GM23338 (cell line): ENCODE measurements around the gene MAPRE3. TPM values are rescaled to one million over a fixed set of nuclear protein-coding genes. Genes with fewer than 3 reads are reported as not detected.

Source experiments
- ATAC-seq: fragments of 200-7000 bp; cut with Tn5 transposase; 3 replicates; pipeline ENCODE4 v1.9.1; 2020
- DNase-seq: peaks from one replicate; pipeline ENCODE4 v3.0.0-alpha.2; 2015; ENCODE audit warnings: low spot score
- H2AFZ ChIP-seq: fragments of 200-600 bp; sonication (generic); 2 replicates; pipeline ENCODE4 v1.8.0; 2016; ENCODE audit warnings: antibody characterized with exemption, mild to moderate bottlenecking, moderate library complexity
- H3F3A ChIP-seq: fragments of 200-600 bp; sonication (generic); replicated peaks from 2 replicates; pipeline ENCODE4 v1.8.0; 2017; ENCODE audit warnings: antibody characterized with exemption, mixed run types, low read depth
- H3K27ac ChIP-seq: fragments of 200-600 bp; sonication (generic); 2 replicates; pipeline ENCODE4 v1.6.1; 2016; ENCODE audit warnings: low read depth
- H3K27me3 ChIP-seq: fragments of 200-600 bp; sonication (generic); 2 replicates; pipeline ENCODE4 v1.8.0; 2016; ENCODE audit warnings: mild to moderate bottlenecking, mixed run types, moderate library complexity; ENCODE audit not compliant: insufficient read depth
- H3K36me3 ChIP-seq: fragments of 200-600 bp; sonication (generic); 2 replicates; pipeline ENCODE4 v1.8.0; 2016; ENCODE audit warnings: mild to moderate bottlenecking; ENCODE audit not compliant: insufficient read depth
- H3K4me1 ChIP-seq: fragments of 200-600 bp; sonication (generic); 2 replicates; pipeline ENCODE4 v1.8.0; 2016; ENCODE audit warnings: mild to moderate bottlenecking, moderate library complexity; ENCODE audit not compliant: insufficient read depth
- H3K4me2 ChIP-seq: fragments of 200-600 bp; sonication (generic); 2 replicates; pipeline ENCODE4 v1.7.1; 2017; ENCODE audit warnings: mixed run types
- H3K4me3 ChIP-seq: fragments of 200-600 bp; sonication (generic); 2 replicates; pipeline ENCODE4 v1.6.1; 2016; ENCODE audit warnings: mixed run types
- H3K79me2 ChIP-seq: fragments of 200-600 bp; sonication (generic); replicated peaks from 2 replicates; pipeline ENCODE4 v1.8.0; 2017; ENCODE audit warnings: mild to moderate bottlenecking; ENCODE audit not compliant: insufficient read depth
- H3K9me2 ChIP-seq: fragments of 200-600 bp; sonication (generic); 2 replicates; pipeline ENCODE4 v1.8.0; 2017; ENCODE audit not compliant: insufficient read depth
- H4K20me1 ChIP-seq: fragments of 200-600 bp; sonication (generic); replicated peaks from 2 replicates; pipeline ENCODE4 v1.8.0; 2017; ENCODE audit warnings: mild to moderate bottlenecking; ENCODE audit not compliant: insufficient read depth
- H3K27ac Mint-ChIP-seq: 2 replicates; pipeline ENCODE4 v1.8.0; 2020; ENCODE audit warnings: inconsistent platforms, mild to moderate bottlenecking, moderate library complexity, mixed read lengths
- H3K27me3 Mint-ChIP-seq: 3 replicates; pipeline ENCODE4 v1.8.0; 2022; ENCODE audit warnings: low read depth, mild to moderate bottlenecking, moderate library complexity, mixed read lengths, inconsistent platforms; ENCODE audit not compliant: insufficient read depth, poor library complexity
- H3K36me3 Mint-ChIP-seq: 3 replicates; pipeline ENCODE4 v1.8.0; 2021; ENCODE audit warnings: low read depth, mild to moderate bottlenecking, inconsistent platforms, moderate library complexity, mixed read lengths
- H3K4me1 Mint-ChIP-seq: 3 replicates; pipeline ENCODE4 v1.8.0; 2020; ENCODE audit warnings: mild to moderate bottlenecking, inconsistent platforms, mixed read lengths
- H3K4me3 Mint-ChIP-seq: 3 replicates; pipeline ENCODE4 v1.8.0; 2021; ENCODE audit warnings: moderate library complexity, mild to moderate bottlenecking, inconsistent platforms, mixed read lengths
- H3K9me3 Mint-ChIP-seq: 3 replicates; pipeline ENCODE4 v1.8.0; 2020; ENCODE audit warnings: moderate library complexity, mild to moderate bottlenecking, inconsistent platforms, mixed read lengths
- CREB1 ChIP-seq: fragments of 250-450 bp; sonication (Bioruptor Pico); IDR thresholded peaks from 2 replicates; pipeline ENCODE4 v1.5.0; 2020; ENCODE audit warnings: low read depth, mild to moderate bottlenecking, moderate library complexity
- EZH2 ChIP-seq: fragments of 200-600 bp; sonication (generic); IDR thresholded peaks from one replicate; pipeline ENCODE4 v1.8.0; 2017; ENCODE audit warnings: antibody characterized with exemption, mild to moderate bottlenecking, low read depth; ENCODE audit not compliant: unreplicated experiment
- EZH2phosphoT487 ChIP-seq: fragments of 200-600 bp; sonication (generic); IDR thresholded peaks from one replicate; pipeline ENCODE4 v1.8.1; 2018; ENCODE audit warnings: antibody characterized with exemption; ENCODE audit not compliant: unreplicated experiment
- JUNB ChIP-seq: IDR thresholded peaks from one replicate; pipeline ENCODE4 v1.6.1; 2016; ENCODE audit warnings: antibody characterized with exemption; ENCODE audit not compliant: unreplicated experiment
- NANOG ChIP-seq: IDR thresholded peaks from 2 replicates; pipeline ENCODE4 v1.6.1; 2016; ENCODE audit warnings: antibody characterized with exemption, borderline replicate concordance
- POLR2AphosphoS5 ChIP-seq: IDR thresholded peaks from 2 replicates; pipeline ENCODE4 v1.6.1; 2016; ENCODE audit warnings: antibody characterized with exemption, low read depth
- STAT1 ChIP-seq: IDR thresholded peaks from one replicate; pipeline ENCODE4 v1.6.1; 2016; ENCODE audit warnings: antibody characterized with exemption; ENCODE audit not compliant: unreplicated experiment
- ZNF114 ChIP-seq: fragments of 250-450 bp; sonication (Bioruptor Pico); IDR thresholded peaks from 2 replicates; pipeline ENCODE4 v1.5.0; 2020; ENCODE audit warnings: mild to moderate bottlenecking, moderate library complexity
- ZNF331 ChIP-seq: fragments of 250-450 bp; sonication (Bioruptor Pico); IDR thresholded peaks from 2 replicates; pipeline ENCODE4 v1.5.0; 2020; ENCODE audit warnings: low read depth, mild to moderate bottlenecking, moderate library complexity
- polyA plus RNA-seq: library from polyadenylated mRNA; unstranded; fragments of >200 nt; fragmentation: Nextera tagmentation; extraction: Ambion mirVana; gene quantifications from 2 replicates; pipeline ENCODE4 v1.2.1, GENCODE V29; 2016
- total RNA-seq: library from RNA; depleted of rRNA; stranded (reverse); fragments of >200 nt; shearing (Covaris generic); gene quantifications from 2 replicates; pipeline ENCODE4 v1.2.3, GENCODE V29; 2014
- TF ChIP-seq, protein P1 (sequence below): fragments of 250-450 bp; sonication (Bioruptor Pico); IDR thresholded peaks from 2 replicates; pipeline ENCODE4 v1.5.0; 2020; ENCODE audit warnings: mild to moderate bottlenecking, moderate library complexity
- TF ChIP-seq, protein P2 (sequence below): IDR thresholded peaks from 2 replicates; pipeline ENCODE4 v1.6.1; 2016; ENCODE audit warnings: antibody characterized with exemption
- TF ChIP-seq, protein P3 (sequence below), 2 experiments: fragments of 200-600 bp in 1 of 2; sonication (generic) in 1 of 2; conservative IDR thresholded peaks; 2 replicates each; pipeline versions ENCODE4 v1.5.1 to v1.6.1; 2016 to 2017; ENCODE audit warnings: antibody characterized with exemption in 2 of 2, low read depth in 2 of 2, mild to moderate bottlenecking in 2 of 2, moderate library complexity in 1 of 2
- TF ChIP-seq, protein P4 (sequence below): IDR thresholded peaks from one replicate; pipeline ENCODE4 v1.6.1; 2018; ENCODE audit warnings: antibody characterized with exemption; ENCODE audit not compliant: unreplicated experiment

Gene MAPRE3
- total and polyA plus RNA-seq, 2 experiments from 2014 or later = 3.3 to 4.5 TPM

DNA sequence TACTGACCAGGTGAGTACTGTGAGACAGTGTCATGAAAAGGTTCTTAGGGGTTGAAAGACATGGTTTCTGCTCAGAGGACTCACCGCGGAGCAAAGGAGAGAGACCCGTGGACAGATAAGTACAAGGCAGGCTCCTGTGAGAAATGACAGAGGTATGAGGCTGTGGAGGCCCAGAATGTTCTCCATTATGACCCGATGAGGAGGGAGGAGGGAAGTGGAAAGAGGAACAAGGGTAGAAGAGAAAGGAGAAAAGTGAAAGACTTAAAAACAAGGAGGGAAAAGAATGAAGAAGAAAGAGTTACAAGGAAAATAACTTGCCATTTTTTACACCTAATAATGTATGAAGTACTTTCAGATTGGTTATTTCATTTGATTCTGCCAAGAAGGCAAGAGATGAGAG is 29.8 kb downstream of the MAPRE3 start:
- Histone ChIP-seq H2AFZ (no peak overlapping the region), H3K27ac (no peak overlapping the region), H3K4me1 (no peaks in the 10 kb centered on the region), H3K79me2 (no peaks in the 10 kb centered on the region), H3K27me3 (no peaks in the 10 kb centered on the region), H3K36me3 (no peaks in the 10 kb centered on the region), H3K4me3 (no peak overlapping the region), H3F3A (no peaks in the 10 kb centered on the region), H3K9me2 (no peaks in the 10 kb centered on the region), H4K20me1 (no peaks in the 10 kb centered on the region), H3K4me2 (no peak overlapping the region)
- TF ChIP-seq NANOG = no peak
- no peak for TF ChIP-seq JUNB
- TF ChIP-seq, protein P1, sequence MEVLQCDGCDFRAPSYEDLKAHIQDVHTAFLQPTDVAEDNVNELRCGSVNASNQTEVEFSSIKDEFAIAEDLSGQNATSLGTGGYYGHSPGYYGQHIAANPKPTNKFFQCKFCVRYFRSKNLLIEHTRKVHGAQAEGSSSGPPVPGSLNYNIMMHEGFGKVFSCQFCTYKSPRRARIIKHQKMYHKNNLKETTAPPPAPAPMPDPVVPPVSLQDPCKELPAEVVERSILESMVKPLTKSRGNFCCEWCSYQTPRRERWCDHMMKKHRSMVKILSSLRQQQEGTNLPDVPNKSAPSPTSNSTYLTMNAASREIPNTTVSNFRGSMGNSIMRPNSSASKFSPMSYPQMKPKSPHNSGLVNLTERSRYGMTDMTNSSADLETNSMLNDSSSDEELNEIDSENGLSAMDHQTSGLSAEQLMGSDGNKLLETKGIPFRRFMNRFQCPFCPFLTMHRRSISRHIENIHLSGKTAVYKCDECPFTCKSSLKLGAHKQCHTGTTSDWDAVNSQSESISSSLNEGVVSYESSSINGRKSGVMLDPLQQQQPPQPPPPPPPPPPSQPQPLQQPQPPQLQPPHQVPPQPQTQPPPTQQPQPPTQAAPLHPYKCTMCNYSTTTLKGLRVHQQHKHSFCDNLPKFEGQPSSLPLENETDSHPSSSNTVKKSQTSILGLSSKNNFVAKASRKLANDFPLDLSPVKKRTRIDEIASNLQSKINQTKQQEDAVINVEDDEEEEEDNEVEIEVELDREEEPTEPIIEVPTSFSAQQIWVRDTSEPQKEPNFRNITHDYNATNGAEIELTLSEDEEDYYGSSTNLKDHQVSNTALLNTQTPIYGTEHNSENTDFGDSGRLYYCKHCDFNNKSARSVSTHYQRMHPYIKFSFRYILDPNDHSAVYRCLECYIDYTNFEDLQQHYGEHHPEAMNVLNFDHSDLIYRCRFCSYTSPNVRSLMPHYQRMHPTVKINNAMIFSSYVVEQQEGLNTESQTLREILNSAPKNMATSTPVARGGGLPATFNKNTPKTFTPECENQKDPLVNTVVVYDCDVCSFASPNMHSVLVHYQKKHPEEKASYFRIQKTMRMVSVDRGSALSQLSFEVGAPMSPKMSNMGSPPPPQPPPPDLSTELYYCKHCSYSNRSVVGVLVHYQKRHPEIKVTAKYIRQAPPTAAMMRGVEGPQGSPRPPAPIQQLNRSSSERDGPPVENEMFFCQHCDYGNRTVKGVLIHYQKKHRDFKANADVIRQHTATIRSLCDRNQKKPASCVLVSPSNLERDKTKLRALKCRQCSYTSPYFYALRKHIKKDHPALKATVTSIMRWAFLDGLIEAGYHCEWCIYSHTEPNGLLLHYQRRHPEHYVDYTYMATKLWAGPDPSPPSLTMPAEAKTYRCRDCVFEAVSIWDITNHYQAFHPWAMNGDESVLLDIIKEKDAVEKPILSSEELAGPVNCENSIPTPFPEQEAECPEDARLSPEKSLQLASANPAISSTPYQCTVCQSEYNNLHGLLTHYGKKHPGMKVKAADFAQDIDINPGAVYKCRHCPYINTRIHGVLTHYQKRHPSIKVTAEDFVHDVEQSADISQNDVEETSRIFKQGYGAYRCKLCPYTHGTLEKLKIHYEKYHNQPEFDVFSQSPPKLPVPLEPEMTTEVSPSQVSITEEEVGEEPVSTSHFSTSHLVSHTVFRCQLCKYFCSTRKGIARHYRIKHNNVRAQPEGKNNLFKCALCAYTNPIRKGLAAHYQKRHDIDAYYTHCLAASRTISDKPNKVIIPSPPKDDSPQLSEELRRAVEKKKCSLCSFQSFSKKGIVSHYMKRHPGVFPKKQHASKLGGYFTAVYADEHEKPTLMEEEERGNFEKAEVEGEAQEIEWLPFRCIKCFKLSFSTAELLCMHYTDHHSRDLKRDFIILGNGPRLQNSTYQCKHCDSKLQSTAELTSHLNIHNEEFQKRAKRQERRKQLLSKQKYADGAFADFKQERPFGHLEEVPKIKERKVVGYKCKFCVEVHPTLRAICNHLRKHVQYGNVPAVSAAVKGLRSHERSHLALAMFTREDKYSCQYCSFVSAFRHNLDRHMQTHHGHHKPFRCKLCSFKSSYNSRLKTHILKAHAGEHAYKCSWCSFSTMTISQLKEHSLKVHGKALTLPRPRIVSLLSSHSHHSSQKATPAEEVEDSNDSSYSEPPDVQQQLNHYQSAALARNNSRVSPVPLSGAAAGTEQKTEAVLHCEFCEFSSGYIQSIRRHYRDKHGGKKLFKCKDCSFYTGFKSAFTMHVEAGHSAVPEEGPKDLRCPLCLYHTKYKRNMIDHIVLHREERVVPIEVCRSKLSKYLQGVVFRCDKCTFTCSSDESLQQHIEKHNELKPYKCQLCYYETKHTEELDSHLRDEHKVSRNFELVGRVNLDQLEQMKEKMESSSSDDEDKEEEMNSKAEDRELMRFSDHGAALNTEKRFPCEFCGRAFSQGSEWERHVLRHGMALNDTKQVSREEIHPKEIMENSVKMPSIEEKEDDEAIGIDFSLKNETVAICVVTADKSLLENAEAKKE (CRISPR knock-in tag) = no peak
- TF ChIP-seq EZH2phosphoT487 = no peak
- TF ChIP-seq, protein P2, sequence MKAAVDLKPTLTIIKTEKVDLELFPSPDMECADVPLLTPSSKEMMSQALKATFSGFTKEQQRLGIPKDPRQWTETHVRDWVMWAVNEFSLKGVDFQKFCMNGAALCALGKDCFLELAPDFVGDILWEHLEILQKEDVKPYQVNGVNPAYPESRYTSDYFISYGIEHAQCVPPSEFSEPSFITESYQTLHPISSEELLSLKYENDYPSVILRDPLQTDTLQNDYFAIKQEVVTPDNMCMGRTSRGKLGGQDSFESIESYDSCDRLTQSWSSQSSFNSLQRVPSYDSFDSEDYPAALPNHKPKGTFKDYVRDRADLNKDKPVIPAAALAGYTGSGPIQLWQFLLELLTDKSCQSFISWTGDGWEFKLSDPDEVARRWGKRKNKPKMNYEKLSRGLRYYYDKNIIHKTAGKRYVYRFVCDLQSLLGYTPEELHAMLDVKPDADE = no peak
- no peak for TF ChIP-seq ZNF114
- no peak for TF ChIP-seq POLR2AphosphoS5
- TF ChIP-seq, protein P3, sequence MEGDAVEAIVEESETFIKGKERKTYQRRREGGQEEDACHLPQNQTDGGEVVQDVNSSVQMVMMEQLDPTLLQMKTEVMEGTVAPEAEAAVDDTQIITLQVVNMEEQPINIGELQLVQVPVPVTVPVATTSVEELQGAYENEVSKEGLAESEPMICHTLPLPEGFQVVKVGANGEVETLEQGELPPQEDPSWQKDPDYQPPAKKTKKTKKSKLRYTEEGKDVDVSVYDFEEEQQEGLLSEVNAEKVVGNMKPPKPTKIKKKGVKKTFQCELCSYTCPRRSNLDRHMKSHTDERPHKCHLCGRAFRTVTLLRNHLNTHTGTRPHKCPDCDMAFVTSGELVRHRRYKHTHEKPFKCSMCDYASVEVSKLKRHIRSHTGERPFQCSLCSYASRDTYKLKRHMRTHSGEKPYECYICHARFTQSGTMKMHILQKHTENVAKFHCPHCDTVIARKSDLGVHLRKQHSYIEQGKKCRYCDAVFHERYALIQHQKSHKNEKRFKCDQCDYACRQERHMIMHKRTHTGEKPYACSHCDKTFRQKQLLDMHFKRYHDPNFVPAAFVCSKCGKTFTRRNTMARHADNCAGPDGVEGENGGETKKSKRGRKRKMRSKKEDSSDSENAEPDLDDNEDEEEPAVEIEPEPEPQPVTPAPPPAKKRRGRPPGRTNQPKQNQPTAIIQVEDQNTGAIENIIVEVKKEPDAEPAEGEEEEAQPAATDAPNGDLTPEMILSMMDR (conservative IDR thresholded peaks at IDR 0.05; ENCODE audit: low read depth in 2 of 2) = no peak
- TF ChIP-seq CREB1 (CRISPR knock-in tag) = no peak
- TF ChIP-seq EZH2 = no peak
- no peak for TF ChIP-seq STAT1
- TF ChIP-seq ZNF331 (CRISPR knock-in tag) = no peak
- TF ChIP-seq, protein P4, sequence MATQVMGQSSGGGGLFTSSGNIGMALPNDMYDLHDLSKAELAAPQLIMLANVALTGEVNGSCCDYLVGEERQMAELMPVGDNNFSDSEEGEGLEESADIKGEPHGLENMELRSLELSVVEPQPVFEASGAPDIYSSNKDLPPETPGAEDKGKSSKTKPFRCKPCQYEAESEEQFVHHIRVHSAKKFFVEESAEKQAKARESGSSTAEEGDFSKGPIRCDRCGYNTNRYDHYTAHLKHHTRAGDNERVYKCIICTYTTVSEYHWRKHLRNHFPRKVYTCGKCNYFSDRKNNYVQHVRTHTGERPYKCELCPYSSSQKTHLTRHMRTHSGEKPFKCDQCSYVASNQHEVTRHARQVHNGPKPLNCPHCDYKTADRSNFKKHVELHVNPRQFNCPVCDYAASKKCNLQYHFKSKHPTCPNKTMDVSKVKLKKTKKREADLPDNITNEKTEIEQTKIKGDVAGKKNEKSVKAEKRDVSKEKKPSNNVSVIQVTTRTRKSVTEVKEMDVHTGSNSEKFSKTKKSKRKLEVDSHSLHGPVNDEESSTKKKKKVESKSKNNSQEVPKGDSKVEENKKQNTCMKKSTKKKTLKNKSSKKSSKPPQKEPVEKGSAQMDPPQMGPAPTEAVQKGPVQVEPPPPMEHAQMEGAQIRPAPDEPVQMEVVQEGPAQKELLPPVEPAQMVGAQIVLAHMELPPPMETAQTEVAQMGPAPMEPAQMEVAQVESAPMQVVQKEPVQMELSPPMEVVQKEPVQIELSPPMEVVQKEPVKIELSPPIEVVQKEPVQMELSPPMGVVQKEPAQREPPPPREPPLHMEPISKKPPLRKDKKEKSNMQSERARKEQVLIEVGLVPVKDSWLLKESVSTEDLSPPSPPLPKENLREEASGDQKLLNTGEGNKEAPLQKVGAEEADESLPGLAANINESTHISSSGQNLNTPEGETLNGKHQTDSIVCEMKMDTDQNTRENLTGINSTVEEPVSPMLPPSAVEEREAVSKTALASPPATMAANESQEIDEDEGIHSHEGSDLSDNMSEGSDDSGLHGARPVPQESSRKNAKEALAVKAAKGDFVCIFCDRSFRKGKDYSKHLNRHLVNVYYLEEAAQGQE = no peak
- H3K4me1 Mint-ChIP-seq = peaks cover 4% of the 10 kb centered on the region; the same call in 2 of the 3 replicates
- ATAC-seq (no peak), DNase-seq (no peak)
- H3K27me3 Mint-ChIP-seq = no peaks in the 10 kb centered on the region
- H3K27ac Mint-ChIP-seq = no peak overlapping the region
- no peaks in the 10 kb centered on the region for H3K9me3 Mint-ChIP-seq
- no peaks in the 10 kb centered on the region for H3K36me3 Mint-ChIP-seq
- no peak overlapping the region for H3K4me3 Mint-ChIP-seq
